HCT116 (cell line): ENCODE results near the gene ARNT2. TPM values are rescaled to one million over a fixed set of nuclear protein-coding genes. Genes with fewer than 3 reads are reported as not detected.

Experiments
- ATAC-seq: fragments of 200-7000 bp; cut with Tn5 transposase; 2 replicates; pipeline ENCODE4 v1.9.1; 2020; ENCODE audit warnings: mild to moderate bottlenecking, moderate library complexity
- BruUV-seq: library from RNA; stranded (reverse); fragments of 400-500 nt; replicated peaks from 2 replicates; lab custom pipeline; 2021; lab: Mats Ljungman, UMichigan
- CTCF ChIA-PET: fragments of 300-600 bp; sonication (Branson Sonifier 250); formaldehyde crosslinking; loops from one replicate; lab custom pipeline; 2021; ENCODE audit warnings: antibody characterized with exemption; lab: Charles Lee
- POLR2A ChIA-PET: fragments of 300-600, 350-600 bp; sonication (Branson Sonifier 250); formaldehyde crosslinking; loops from one replicate; lab custom pipeline; 2021; ENCODE audit warnings: antibody characterized with exemption; lab: Charles Lee
- RAD21 ChIA-PET, 2 experiments: fragments of 300-600 bp; sonication (Branson Sonifier 250); formaldehyde crosslinking; loops; one replicate each; lab custom pipeline; 2023; ENCODE audit warnings: low total read pairs in 2 of 2; ENCODE audit not compliant: uncharacterized antibody in 2 of 2, unreplicated experiment in 2 of 2, low non-redundant PET in 1 of 2; lab: Charles Lee
- DNase-seq: peaks from one replicate; pipeline ENCODE4 v3.0.0-alpha.2; 2010; ENCODE audit warnings: low read depth, low spot score
- H2AFZ ChIP-seq: fragments of 200-600 bp; shearing (Covaris generic), sonication (generic); 2 replicates; pipeline ENCODE4 v1.6.1; 2017; ENCODE audit warnings: low read depth, mixed run types, mixed read lengths, antibody characterized with exemption, low read length; ENCODE audit not compliant: poor library complexity, severe bottlenecking
- H3K27ac ChIP-seq: 2 replicates; pipeline ENCODE4 v1.5.1; 2012; ENCODE audit warnings: low read depth, low read length
- H3K27me3 ChIP-seq: fragments of 200-600 bp; sonication (generic); 2 replicates; pipeline ENCODE4 v1.6.1; 2016; ENCODE audit warnings: mixed run types, low read length, mixed read lengths; ENCODE audit not compliant: insufficient read depth
- H3K36me3 ChIP-seq, 2 experiments: fragments of 200-500 bp in 1 of 2; fragments of 200-600 bp in 1 of 2; sonication (Bioruptor generic) in 1 of 2; sonication (generic) in 1 of 2; 2 replicates each; pipeline versions ENCODE4 v1.5.1 to v1.6.1; 2014 to 2016; ENCODE audit warnings: low read length in 2 of 2, inconsistent platforms in 1 of 2, mixed read lengths in 1 of 2, mixed run types in 1 of 2; ENCODE audit not compliant: insufficient read depth in 2 of 2, control insufficient read depth in 1 of 2
- H3K4me1 ChIP-seq, 2 experiments: fragments of 200-600 bp in 1 of 2; sonication (generic) in 1 of 2; 2 replicates each; pipeline versions ENCODE4 v1.5.1 to v1.6.1; 2012 to 2017; ENCODE audit warnings: low read length in 2 of 2, inconsistent platforms in 1 of 2, mild to moderate bottlenecking in 1 of 2, mixed read lengths in 1 of 2, mixed run types in 1 of 2, moderate library complexity in 1 of 2; ENCODE audit not compliant: insufficient read depth in 2 of 2, control insufficient read depth in 1 of 2
- H3K4me2 ChIP-seq: fragments of 200-600 bp; sonication (generic); 2 replicates; pipeline ENCODE4 v1.6.1; 2017; ENCODE audit warnings: mixed run types, low read length, mixed read lengths
- H3K4me3 ChIP-seq, 2 experiments: fragments of 200-600 bp in 1 of 2; sonication (generic) in 1 of 2; replicated peaks in 1 of 2; 2 replicates each; pipeline ENCODE4 v1.5.1; 2011 to 2016; ENCODE audit warnings: low read length in 2 of 2, control low read depth in 1 of 2, low read depth in 1 of 2, mild to moderate bottlenecking in 1 of 2, mixed read lengths in 1 of 2, mixed run types in 1 of 2
- H3K79me2 ChIP-seq: fragments of 200-600 bp; sonication (generic); 2 replicates; pipeline ENCODE4 v1.6.1; 2017; ENCODE audit warnings: mild to moderate bottlenecking, mixed run types, low read length, moderate library complexity, mixed read lengths; ENCODE audit not compliant: insufficient read depth
- H3K9ac ChIP-seq: fragments of 200-600 bp; sonication (generic); 2 replicates; pipeline ENCODE4 v1.6.1; 2016; ENCODE audit warnings: low read length, mixed read lengths
- H3K9me2 ChIP-seq: fragments of 200-600 bp; sonication (generic), shearing (Covaris generic); 2 replicates; pipeline ENCODE4 v1.6.1; 2017; ENCODE audit warnings: mixed run types, mild to moderate bottlenecking, moderate library complexity; ENCODE audit not compliant: insufficient read depth
- H3K9me3 ChIP-seq, 2 experiments: fragments of 200-500 bp in 1 of 2; fragments of 200-600 bp in 1 of 2; sonication (Bioruptor generic) in 1 of 2; sonication (generic) in 1 of 2; 2 replicates each; pipeline ENCODE4 v1.6.1; 2014 to 2017; ENCODE audit warnings: low read length in 2 of 2, mixed read lengths in 2 of 2, inconsistent platforms in 1 of 2, low read depth in 1 of 2, mild to moderate bottlenecking in 1 of 2, mixed run types in 1 of 2, moderate library complexity in 1 of 2; ENCODE audit not compliant: control insufficient read depth in 1 of 2, insufficient read depth in 1 of 2
- H4K20me1 ChIP-seq: fragments of 200-600 bp; sonication (generic), shearing (Covaris generic); 2 replicates; pipeline ENCODE4 v1.6.1; 2017; ENCODE audit warnings: mixed run types, mild to moderate bottlenecking, moderate library complexity; ENCODE audit not compliant: insufficient read depth
- ATF3 ChIP-seq: IDR thresholded peaks from 2 replicates; pipeline ENCODE4 v1.6.1; 2012
- CBX3 ChIP-seq: IDR thresholded peaks from 2 replicates; pipeline ENCODE4 v1.6.1; 2012; ENCODE audit warnings: low read depth
- CEBPB ChIP-seq: IDR thresholded peaks from 2 replicates; pipeline ENCODE4 v1.6.1; 2012; ENCODE audit warnings: low read depth
- EGR1 ChIP-seq: IDR thresholded peaks from 2 replicates; pipeline ENCODE4 v1.6.1; 2012; ENCODE audit warnings: low read depth
- FOSL1 ChIP-seq: IDR thresholded peaks from 2 replicates; pipeline ENCODE4 v1.6.1; 2012; ENCODE audit warnings: low read depth
- POLR2A ChIP-seq: IDR thresholded peaks from 2 replicates; pipeline ENCODE4 v1.7.0; 2011; ENCODE audit warnings: borderline replicate concordance; ENCODE audit not compliant: insufficient read depth, insufficient read length; ENCODE audit errors: extremely low read depth
- RAD21 ChIP-seq: IDR thresholded peaks from 2 replicates; pipeline ENCODE4 v1.6.1; 2012; ENCODE audit warnings: low read depth, mild to moderate bottlenecking
- SP1 ChIP-seq: IDR thresholded peaks from 2 replicates; pipeline ENCODE4 v1.6.1; 2012; ENCODE audit warnings: low read depth
- ZFX ChIP-seq: fragments of 450-650 bp; IDR thresholded peaks from 2 replicates; pipeline ENCODE4 v1.6.1; 2017
- intact Hi-C: fragments of 100-400 bp; cut with micrococcal nuclease; formaldehyde crosslinking; loops from 2 replicates; pipeline ENCODE4 v1.10.0; 2022
- total RNA-seq: library from RNA; stranded (reverse); gene quantifications from one replicate; pipeline ENCODE4 v1.2.1, GENCODE V29; 2021; ENCODE audit not compliant: unreplicated experiment
- TF ChIP-seq, protein P1 (sequence below): IDR thresholded peaks from 2 replicates; pipeline ENCODE4 v1.6.1; 2012

Gene ARNT2
- total RNA-seq, 1 experiment from 2014 or later = 3.0 TPM

- H4K20me1 ChIP-seq = no peaks in the 10 kb centered on the region
- H3K36me3 ChIP-seq = no peaks in the 10 kb centered on the region
- CTCF ChIA-PET = no interaction called here
- DNase-seq = no peak
- no peak overlapping the region for H3K9ac ChIP-seq
- no peaks in the 10 kb centered on the region for H3K79me2 ChIP-seq
- H3K27me3 ChIP-seq = no peaks in the 10 kb centered on the region
- no peak overlapping the region for H3K4me2 ChIP-seq
- no peak for ATAC-seq
- H3K9me2 ChIP-seq = no peaks in the 10 kb centered on the region
- no TSS peak for BruUV-seq
- no peak overlapping the region for H3K4me3 ChIP-seq
- POLR2A ChIA-PET = no interaction called here
- no peaks in the 10 kb centered on the region for H3K4me1 ChIP-seq
- RAD21 ChIA-PET = no interaction called here
- TF ChIP-seq, protein P1, sequence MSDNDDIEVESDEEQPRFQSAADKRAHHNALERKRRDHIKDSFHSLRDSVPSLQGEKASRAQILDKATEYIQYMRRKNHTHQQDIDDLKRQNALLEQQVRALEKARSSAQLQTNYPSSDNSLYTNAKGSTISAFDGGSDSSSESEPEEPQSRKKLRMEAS = no peak
- TF ChIP-seq, all 23 proteins: peak for 0
- Histone ChIP-seq H2AFZ (no peak overlapping the region), H3K27ac (no peak overlapping the region), H3K9me3 (no peaks in the 10 kb centered on the region)
- intact Hi-C loops = loop anchor here (5.0 kb wide), 1 partner anchor 57 kb away; no protein-coding TSS in a partner anchor
Observed at GRCh38 chr15:80514071-80514780, 110.0 kb downstream of the ARNT2 start.

GRCh38 chr15:80517290-80517689 is 113.1 kb downstream of the ARNT2 start:
- H3K27me3 ChIP-seq = no peaks in the 10 kb centered on the region
- no peak overlapping the region for H3K4me3 ChIP-seq
- H3K4me2 ChIP-seq = no peak overlapping the region
- no peak overlapping the region for H3K9ac ChIP-seq
- no TSS peak for BruUV-seq
- H3K79me2 ChIP-seq = no peaks in the 10 kb centered on the region
- ChIA-PET CTCF (no interaction called here), POLR2A (no interaction called here), RAD21 (no interaction called here)
- no peaks in the 10 kb centered on the region for H3K4me1 ChIP-seq
- H3K9me2 ChIP-seq = no peaks in the 10 kb centered on the region
- no peak for DNase-seq
- no peak overlapping the region for H2AFZ ChIP-seq
- H3K9me3 ChIP-seq = no peaks in the 10 kb centered on the region
- no peaks in the 10 kb centered on the region for H3K36me3 ChIP-seq
- no peaks in the 10 kb centered on the region for H4K20me1 ChIP-seq
- no peak for ATAC-seq
- TF ChIP-seq SP1 (no peak), EGR1 (no peak), CBX3 (no peak), RAD21 (no peak), POLR2A (no peak), FOSL1 (no peak), ZFX (no peak), ATF3 (no peak), CEBPB (no peak)
- H3K27ac ChIP-seq = no peak overlapping the region
- intact Hi-C loops = no loop called here
